ENCODE results near the gene RNLS.

The RNLS gene

GRCh38 chr10:88245974-88246511 is 337.1 kb downstream of the RNLS start:
- peak; percentile 57 for DNase-seq

- DNase-seq = no peak
These were observed 338.1 kb downstream of the RNLS start for GRCh38 chr10:88244781-88245625.

- peak; percentile 36 for DNase-seq
These were observed 339.0 kb downstream of the RNLS start for GRCh38 chr10:88243836-88244730.

GRCh38 chr10:88243202-88243744 is 339.8 kb downstream of the RNLS start:
- no peak for DNase-seq

GRCh38 chr10:88241501-88241900 is 341.6 kb downstream of the RNLS start:
- no peak for DNase-seq

- DNase-seq = no peak
These were observed 343.9 kb downstream of the RNLS start for GRCh38 chr10:88239212-88239611.

GRCh38 chr10:88238615-88238914 is 344.6 kb downstream of the RNLS start:
- DNase-seq = no peak

GRCh38 chr10:88237896-88238614 is 345.1 kb downstream of the RNLS start:
- DNase-seq = no peak

GRCh38 chr10:88236121-88236743 is 346.9 kb downstream of the RNLS start:
- no peak for DNase-seq

- DNase-seq = no peak
These were observed 348.8 kb downstream of the RNLS start for GRCh38 chr10:88234297-88234696.

- no peak for DNase-seq
These were observed 349.2 kb downstream of the RNLS start for GRCh38 chr10:88233870-88234269.

- DNase-seq = no peak
These were observed 350.1 kb downstream of the RNLS start for GRCh38 chr10:88232983-88233543.

- DNase-seq = peak; percentile 64
These were observed 350.9 kb downstream of the RNLS start for GRCh38 chr10:88232029-88232895.

GRCh38 chr10:88230251-88230650 is 352.9 kb downstream of the RNLS start:
- no peak for DNase-seq

GRCh38 chr10:88228130-88228529 is 355.0 kb downstream of the RNLS start:
- DNase-seq = no peak

- DNase-seq = peak; percentile 47
These were observed 355.6 kb downstream of the RNLS start for GRCh38 chr10:88227342-88228018.

- DNase-seq = no peak
These were observed 356.2 kb downstream of the RNLS start for GRCh38 chr10:88226891-88227290.

GRCh38 chr10:88226071-88226659 is 357.0 kb downstream of the RNLS start:
- DNase-seq = no peak

Measured in left hindlimb (tissue), 1 donor.